ENCODE data around the gene ZNF207. TPM values are rescaled to one million over a fixed set of nuclear protein-coding genes. Genes with fewer than 3 reads are reported as not detected.

Gene ZNF207
- total and polyA plus RNA-seq, 9 of the 15 experiments (the other 6 are each of a cell fraction or from before 2014, with no cell fraction given), result 123 to 370 (median 250) TPM

DNA sequence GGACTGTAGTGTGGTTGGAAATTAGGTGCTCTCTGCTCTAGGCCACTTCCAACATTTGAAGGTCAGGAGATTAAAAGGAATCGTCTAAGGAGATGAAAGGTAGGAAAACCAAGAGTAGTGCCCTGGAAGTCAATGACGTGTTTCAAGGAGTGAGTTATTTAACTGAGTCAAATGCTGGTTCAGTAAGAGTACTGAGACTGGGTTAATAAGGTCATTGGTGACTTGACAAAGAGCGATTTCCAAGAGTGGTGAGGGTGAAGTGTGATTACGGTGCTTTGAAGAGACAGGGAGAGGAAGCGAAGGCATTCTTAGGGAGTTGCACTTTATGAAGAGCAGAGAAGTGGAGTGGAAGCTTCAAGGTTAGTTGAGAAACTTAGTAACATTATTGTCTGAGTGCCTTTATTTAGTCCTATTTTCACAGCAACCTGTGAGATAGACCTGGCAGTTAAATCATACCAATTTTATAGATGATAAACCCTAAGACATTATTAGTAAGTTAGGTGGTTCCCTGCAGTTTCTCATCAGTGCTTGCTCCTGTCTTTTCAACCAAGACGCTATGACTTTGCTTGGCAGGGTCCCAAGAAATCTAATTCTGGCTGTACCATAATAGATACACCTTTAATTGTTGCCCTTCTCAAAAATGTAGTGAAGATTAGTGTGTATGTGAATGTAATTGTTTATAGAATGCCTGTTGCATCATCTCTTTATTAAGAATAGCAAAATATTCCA, 5.9 kb downstream of the ZNF207 start (continued):
- TF ChIP-seq SMAD4 (CRISPR knock-in tag; conservative IDR thresholded peaks at IDR 0.05), result no peak
- TF ChIP-seq, protein P1, sequence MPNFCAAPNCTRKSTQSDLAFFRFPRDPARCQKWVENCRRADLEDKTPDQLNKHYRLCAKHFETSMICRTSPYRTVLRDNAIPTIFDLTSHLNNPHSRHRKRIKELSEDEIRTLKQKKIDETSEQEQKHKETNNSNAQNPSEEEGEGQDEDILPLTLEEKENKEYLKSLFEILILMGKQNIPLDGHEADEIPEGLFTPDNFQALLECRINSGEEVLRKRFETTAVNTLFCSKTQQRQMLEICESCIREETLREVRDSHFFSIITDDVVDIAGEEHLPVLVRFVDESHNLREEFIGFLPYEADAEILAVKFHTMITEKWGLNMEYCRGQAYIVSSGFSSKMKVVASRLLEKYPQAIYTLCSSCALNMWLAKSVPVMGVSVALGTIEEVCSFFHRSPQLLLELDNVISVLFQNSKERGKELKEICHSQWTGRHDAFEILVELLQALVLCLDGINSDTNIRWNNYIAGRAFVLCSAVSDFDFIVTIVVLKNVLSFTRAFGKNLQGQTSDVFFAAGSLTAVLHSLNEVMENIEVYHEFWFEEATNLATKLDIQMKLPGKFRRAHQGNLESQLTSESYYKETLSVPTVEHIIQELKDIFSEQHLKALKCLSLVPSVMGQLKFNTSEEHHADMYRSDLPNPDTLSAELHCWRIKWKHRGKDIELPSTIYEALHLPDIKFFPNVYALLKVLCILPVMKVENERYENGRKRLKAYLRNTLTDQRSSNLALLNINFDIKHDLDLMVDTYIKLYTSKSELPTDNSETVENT (CRISPR knock-in tag; IDR thresholded peaks at IDR 0.05), result no peak
- no peak for TF ChIP-seq ZNF785 (CRISPR knock-in tag; IDR thresholded peaks at IDR 0.05)
- 0 out of 2 replicates have a peak, but pooled peaks have one; percentile 21 for TF ChIP-seq THRAP3 (IDR thresholded peaks at IDR 0.05; ENCODE audit: borderline replicate concordance)
- TF ChIP-seq, protein P2, sequence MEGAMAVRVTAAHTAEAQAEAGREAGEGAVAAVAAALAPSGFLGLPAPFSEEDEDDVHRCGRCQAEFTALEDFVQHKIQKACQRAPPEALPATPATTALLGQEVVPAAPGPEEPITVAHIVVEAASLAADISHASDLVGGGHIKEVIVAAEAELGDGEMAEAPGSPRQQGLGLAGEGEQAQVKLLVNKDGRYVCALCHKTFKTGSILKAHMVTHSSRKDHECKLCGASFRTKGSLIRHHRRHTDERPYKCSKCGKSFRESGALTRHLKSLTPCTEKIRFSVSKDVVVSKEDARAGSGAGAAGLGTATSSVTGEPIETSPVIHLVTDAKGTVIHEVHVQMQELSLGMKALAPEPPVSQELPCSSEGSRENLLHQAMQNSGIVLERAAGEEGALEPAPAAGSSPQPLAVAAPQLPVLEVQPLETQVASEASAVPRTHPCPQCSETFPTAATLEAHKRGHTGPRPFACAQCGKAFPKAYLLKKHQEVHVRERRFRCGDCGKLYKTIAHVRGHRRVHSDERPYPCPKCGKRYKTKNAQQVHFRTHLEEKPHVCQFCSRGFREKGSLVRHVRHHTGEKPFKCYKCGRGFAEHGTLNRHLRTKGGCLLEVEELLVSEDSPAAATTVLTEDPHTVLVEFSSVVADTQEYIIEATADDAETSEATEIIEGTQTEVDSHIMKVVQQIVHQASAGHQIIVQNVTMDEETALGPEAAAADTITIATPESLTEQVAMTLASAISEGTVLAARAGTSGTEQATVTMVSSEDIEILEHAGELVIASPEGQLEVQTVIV (CRISPR knock-in tag; IDR thresholded peaks at IDR 0.05; ENCODE audit: borderline replicate concordance), result no peak
- TF ChIP-seq PHTF2 (CRISPR knock-in tag; IDR thresholded peaks at IDR 0.05), result no peak
- no peak for TF ChIP-seq STAT5A (IDR thresholded peaks at IDR 0.05; ENCODE audit: borderline replicate concordance, low read length)
- TF ChIP-seq, protein P3, sequence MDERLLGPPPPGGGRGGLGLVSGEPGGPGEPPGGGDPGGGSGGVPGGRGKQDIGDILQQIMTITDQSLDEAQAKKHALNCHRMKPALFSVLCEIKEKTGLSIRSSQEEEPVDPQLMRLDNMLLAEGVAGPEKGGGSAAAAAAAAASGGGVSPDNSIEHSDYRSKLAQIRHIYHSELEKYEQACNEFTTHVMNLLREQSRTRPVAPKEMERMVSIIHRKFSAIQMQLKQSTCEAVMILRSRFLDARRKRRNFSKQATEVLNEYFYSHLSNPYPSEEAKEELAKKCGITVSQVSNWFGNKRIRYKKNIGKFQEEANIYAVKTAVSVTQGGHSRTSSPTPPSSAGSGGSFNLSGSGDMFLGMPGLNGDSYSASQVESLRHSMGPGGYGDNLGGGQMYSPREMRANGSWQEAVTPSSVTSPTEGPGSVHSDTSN (CRISPR knock-in tag; IDR thresholded peaks at IDR 0.05; ENCODE audit: low read depth), result no peak
- TF ChIP-seq, protein P3 (tag; conservative IDR thresholded peaks at IDR 0.05; ENCODE audit: low read depth), result no peak
- TF ChIP-seq PURB (CRISPR knock-in tag; IDR thresholded peaks at IDR 0.05; ENCODE audit: low read depth), result no peak
- TF ChIP-seq ZNF121 (CRISPR knock-in tag; conservative IDR thresholded peaks at IDR 0.05), result no peak
- TF ChIP-seq NR3C1 (CRISPR knock-in tag; IDR thresholded peaks at IDR 0.05), result no peak
- no peak for TF ChIP-seq ZNF586 (CRISPR knock-in tag; conservative IDR thresholded peaks at IDR 0.05)
- 0 out of 4 replicates have a peak, but pooled peaks of 1 of the 2 experiments have one; percentile 17 for TF ChIP-seq MLLT1 (IDR thresholded peaks at IDR 0.05)
- TF ChIP-seq POLR2A (conservative IDR thresholded peaks at IDR 0.05), result no peak; the same call in 1 of the 2 replicates
- TF ChIP-seq ZNF655 (CRISPR knock-in tag; IDR thresholded peaks at IDR 0.05), result no peak
- no peak for TF ChIP-seq ZNF174 (CRISPR knock-in tag; IDR thresholded peaks at IDR 0.05)
- no peak for TF ChIP-seq FOXK1 (CRISPR knock-in tag; IDR thresholded peaks at IDR 0.05; ENCODE audit: borderline replicate concordance)
- TF ChIP-seq DNMT1 (IDR thresholded peaks at IDR 0.05), result no peak
